Neural cell (in vitro differentiated cells): Measurements from ENCODE around the gene ACTRT2. TPM values are rescaled to one million over a fixed set of nuclear protein-coding genes. Genes with fewer than 3 reads are reported as not detected.

Source experiments
- H2AFZ ChIP-seq: fragments of 200-600, 300-800 bp; sonication (generic), shearing (Covaris generic); 2 replicates; pipeline ENCODE4 v1.6.0; 2014; ENCODE audit warnings: low read depth, mild to moderate bottlenecking, antibody characterized with exemption, low read length, moderate library complexity
- H3F3A ChIP-seq: fragments of 200-600 bp; shearing (Covaris generic); 2 replicates; pipeline ENCODE4 v1.6.1; 2016; ENCODE audit warnings: mild to moderate bottlenecking, moderate library complexity, mixed read lengths, antibody characterized with exemption, low read length; ENCODE audit not compliant: insufficient read depth, poor library complexity, severe bottlenecking
- H3K27ac ChIP-seq: fragments of 200-600, 300-800 bp; sonication (generic), shearing (Covaris generic); 2 replicates; pipeline ENCODE4 v1.5.1; 2014; ENCODE audit warnings: mild to moderate bottlenecking, low read length, moderate library complexity
- H3K27me3 ChIP-seq: fragments of 300-800, 200-600 bp; sonication (generic), shearing (Covaris generic); 2 replicates; pipeline ENCODE4 v1.6.0; 2014; ENCODE audit warnings: mild to moderate bottlenecking, low read depth, low read length, moderate library complexity; ENCODE audit not compliant: insufficient read depth
- H3K36me3 ChIP-seq: fragments of 300-800, 200-600 bp; sonication (generic), shearing (Covaris generic); 2 replicates; pipeline ENCODE4 v1.5.1; 2014; ENCODE audit warnings: mild to moderate bottlenecking, antibody characterized with exemption, low read length, moderate library complexity; ENCODE audit not compliant: insufficient read depth
- H3K4me2 ChIP-seq: fragments of 300-800, 200-600 bp; sonication (generic), shearing (Covaris generic); 2 replicates; pipeline ENCODE4 v1.6.0; 2014; ENCODE audit warnings: mild to moderate bottlenecking, low read length
- H3K4me3 ChIP-seq: fragments of 300-800, 200-600 bp; sonication (generic), shearing (Covaris generic); 2 replicates; pipeline ENCODE4 v1.5.1; 2014; ENCODE audit warnings: mild to moderate bottlenecking, low read length, moderate library complexity
- H3K79me2 ChIP-seq: fragments of 200-600 bp; shearing (Covaris generic); replicated peaks from 2 replicates; pipeline ENCODE4 v1.6.0; 2014; ENCODE audit warnings: mild to moderate bottlenecking, low read length, moderate library complexity; ENCODE audit not compliant: insufficient read depth
- H3K9ac ChIP-seq: fragments of 300-800, 200-600 bp; sonication (generic), shearing (Covaris generic); 2 replicates; pipeline ENCODE4 v1.6.1; 2016; ENCODE audit warnings: mild to moderate bottlenecking, low read length, mixed read lengths
- H3K9me2 ChIP-seq: fragments of 200-600 bp; shearing (Covaris generic); 2 replicates; pipeline ENCODE4 v1.6.1; 2016; ENCODE audit warnings: mild to moderate bottlenecking, low read length, mixed read lengths; ENCODE audit not compliant: insufficient read depth
- H3K9me3 ChIP-seq: fragments of 200-600, 300-800 bp; sonication (generic), shearing (Covaris generic); 2 replicates; pipeline ENCODE4 v1.6.1; 2016; ENCODE audit warnings: mild to moderate bottlenecking, mixed run types, low read length, moderate library complexity, mixed read lengths
- H4K20me1 ChIP-seq: fragments of 200-600 bp; shearing (Covaris generic); 2 replicates; pipeline ENCODE4 v1.6.1; 2016; ENCODE audit warnings: mild to moderate bottlenecking, mixed run types; ENCODE audit not compliant: insufficient read depth
- CTCF ChIP-seq: fragments of 450-650 bp; IDR thresholded peaks from 2 replicates; pipeline ENCODE4 v1.5.1; 2014; ENCODE audit warnings: antibody characterized with exemption, mild to moderate bottlenecking, moderate library complexity; ENCODE audit not compliant: poor library complexity, severe bottlenecking
- EP300 ChIP-seq: fragments of 450-650 bp; conservative IDR thresholded peaks from 2 replicates; pipeline ENCODE4 v1.6.1; 2014; ENCODE audit warnings: antibody characterized with exemption, mild to moderate bottlenecking, moderate library complexity; ENCODE audit not compliant: poor library complexity, severe bottlenecking
- EZH2 ChIP-seq: fragments of 200-600, 300-800 bp; shearing (Covaris generic), sonication (generic); IDR thresholded peaks from 2 replicates; pipeline ENCODE4 v1.6.1; 2014; ENCODE audit warnings: antibody characterized with exemption, low read length, borderline replicate concordance, mild to moderate bottlenecking; ENCODE audit not compliant: insufficient read depth, poor library complexity, severe bottlenecking
- MXI1 ChIP-seq: fragments of 450-650 bp; conservative IDR thresholded peaks from 2 replicates; pipeline ENCODE4 v1.6.1; 2014; ENCODE audit warnings: antibody characterized with exemption, mild to moderate bottlenecking; ENCODE audit not compliant: poor library complexity, severe bottlenecking
- POLR2AphosphoS5 ChIP-seq: IDR thresholded peaks from 2 replicates; pipeline ENCODE4 v1.6.1; 2012
- RAD21 ChIP-seq: fragments of 450-650 bp; conservative IDR thresholded peaks from 2 replicates; pipeline ENCODE4 v1.6.1; 2014; ENCODE audit warnings: antibody characterized with exemption, mild to moderate bottlenecking, moderate library complexity
- REST ChIP-seq: IDR thresholded peaks from 2 replicates; pipeline ENCODE4 v1.6.1; 2012; ENCODE audit warnings: borderline replicate concordance
- SMC3 ChIP-seq: fragments of 450-650 bp; conservative IDR thresholded peaks from 2 replicates; pipeline ENCODE4 v1.6.1; 2014; ENCODE audit warnings: antibody characterized with exemption, mild to moderate bottlenecking, moderate library complexity; ENCODE audit not compliant: poor library complexity
- TAF1 ChIP-seq: IDR thresholded peaks from 2 replicates; pipeline ENCODE4 v1.6.1; 2012; ENCODE audit warnings: low read depth
- polyA plus RNA-seq: library from polyadenylated mRNA; depleted of rRNA; stranded (reverse); fragments of >200 nt; gene quantifications from 2 replicates; pipeline ENCODE4 v1.2.3, GENCODE V29; 2014

The ACTRT2 gene
- polyA plus RNA-seq, 1 donor from 2014 or later: not detected

GRCh38 chr1:3003941-3004270 is 17.4 kb upstream of the ACTRT2 start:
- Histone ChIP-seq H3K9me2 (no peaks in the 10 kb centered on the region), H3K9ac (no peak overlapping the region), H3K9me3 (peaks cover 10% of the 10 kb centered on the region), H3F3A (no peaks in the 10 kb centered on the region), H4K20me1 (no peaks in the 10 kb centered on the region), H3K4me3 (no peak overlapping the region), H2AFZ (no peak overlapping the region), H3K4me2 (no peak overlapping the region), H3K27ac (no peak overlapping the region), H3K36me3 (no peaks in the 10 kb centered on the region), H3K27me3 (no peaks in the 10 kb centered on the region), H3K79me2 (no peaks in the 10 kb centered on the region)
- TF ChIP-seq REST (no peak), EP300 (no peak), TAF1 (no peak), POLR2AphosphoS5 (no peak), SMC3 (no peak), EZH2 (no peak), RAD21 (no peak), MXI1 (no peak), CTCF (no peak)

GRCh38 chr1:3004285-3005205 is 16.7 kb upstream of the ACTRT2 start:
- no peaks in the 10 kb centered on the region for H3K27me3 ChIP-seq
- no peaks in the 10 kb centered on the region for H3K36me3 ChIP-seq
- H2AFZ ChIP-seq: no peak overlapping the region
- H3K9me2 ChIP-seq: no peaks in the 10 kb centered on the region
- H3K9me3 ChIP-seq: peaks cover 10% of the 10 kb centered on the region
- no peaks in the 10 kb centered on the region for H3K79me2 ChIP-seq
- TF ChIP-seq POLR2AphosphoS5: no peak
- TF ChIP-seq CTCF: no peak
- no peak for TF ChIP-seq REST
- no peak for TF ChIP-seq EZH2
- no peak for TF ChIP-seq TAF1
- no peak for TF ChIP-seq MXI1
- TF ChIP-seq SMC3: no peak
- no peak for TF ChIP-seq RAD21
- no peak for TF ChIP-seq EP300
- no peaks in the 10 kb centered on the region for H3F3A ChIP-seq
- no peaks in the 10 kb centered on the region for H4K20me1 ChIP-seq
- no peak overlapping the region for H3K27ac ChIP-seq
- H3K9ac ChIP-seq: no peak overlapping the region
- no peak overlapping the region for H3K4me2 ChIP-seq
- H3K4me3 ChIP-seq: no peak overlapping the region
